H1 (cell line): ENCODE data around the gene HID1. TPM values are rescaled to one million over a fixed set of nuclear protein-coding genes. Genes with fewer than 3 reads are reported as not detected.

Experiments used
- CBX5 ChIP-seq: fragments of 300-800, 300-1000 bp; sonication (generic); IDR thresholded peaks from 2 replicates; pipeline ENCODE4 v1.7.1; 2016; ENCODE audit warnings: antibody characterized with exemption, low read length, low read depth
- CHD7 ChIP-seq: fragments of 300-600 bp; sonication (generic); IDR thresholded peaks from 2 replicates; pipeline ENCODE4 v1.7.1; 2012; ENCODE audit warnings: low read length, moderate library complexity, mild to moderate bottlenecking, inconsistent platforms; ENCODE audit not compliant: insufficient replicate concordance
- CREB1 ChIP-seq: IDR thresholded peaks from 2 replicates; pipeline ENCODE4 v1.6.1; 2012; ENCODE audit warnings: inconsistent platforms
- EP300 ChIP-seq, 2 experiments: IDR thresholded peaks; 1 replicate in 1 of 2; 2 replicates in 1 of 2; pipeline ENCODE4 v1.6.1; 2011 to 2012; ENCODE audit warnings: low read depth in 2 of 2, low read length in 2 of 2, mild to moderate bottlenecking in 2 of 2, borderline replicate concordance in 1 of 2, inconsistent platforms in 1 of 2, moderate library complexity in 1 of 2
- POLR2A ChIP-seq, 2 experiments: IDR thresholded peaks; 1 replicate in 1 of 2; 2 replicates in 1 of 2; pipeline ENCODE4 v1.6.1; 2011; ENCODE audit warnings: low read depth in 2 of 2, low read length in 2 of 2, mild to moderate bottlenecking in 2 of 2; ENCODE audit errors: control extremely low read depth in 1 of 2
- RFX5 ChIP-seq: IDR thresholded peaks from 2 replicates; pipeline ENCODE4 v1.6.1; 2011; ENCODE audit warnings: low read depth, low read length, improper control_type of control experiment, borderline replicate concordance
- SRF ChIP-seq: IDR thresholded peaks from 2 replicates; pipeline ENCODE4 v1.6.1; 2011; ENCODE audit warnings: mild to moderate bottlenecking, low read depth, low read length, moderate library complexity
- SUZ12 ChIP-seq: fragments of 200-600 bp; sonication (generic); IDR thresholded peaks from 2 replicates; pipeline ENCODE4 v1.6.1; 2012; ENCODE audit warnings: mild to moderate bottlenecking, inconsistent platforms, low read length, moderate library complexity, mixed read lengths
- TAF7 ChIP-seq: optimal IDR thresholded peaks from 2 replicates; pipeline ENCODE3; 2011; ENCODE audit warnings: low read depth, mild to moderate bottlenecking, inconsistent platforms, low read length, moderate library complexity, borderline replicate concordance
- TBP ChIP-seq: IDR thresholded peaks from 2 replicates; pipeline ENCODE4 v1.6.1; 2011; ENCODE audit warnings: low read depth, low read length, improper control_type of control experiment
- YY1 ChIP-seq: IDR thresholded peaks from 2 replicates; pipeline ENCODE4 v1.6.1; 2011; ENCODE audit warnings: low read depth, mild to moderate bottlenecking, low read length
- polyA plus RNA-seq, 7 experiments: library from polyadenylated mRNA; depleted of rRNA in 3 of 7; stranded (reverse) in 5 of 7; unstranded in 2 of 7; fragments of >200 nt in 5 of 7; fragments of 200-250 nt in 2 of 7; gene quantifications; 1 replicate in 5 of 7; 2 replicates in 1 of 7; 4 replicates in 1 of 7; pipeline versions ENCODE4 v1.2.1 to v1.2.3, GENCODE V29; 2011 to 2013; ENCODE audit warnings: missing spikeins in 2 of 7, mixed read lengths in 2 of 7
- total RNA-seq: library from RNA; stranded (reverse); fragmentation: NEBNext Ultra II Directional; extraction: Animal tissue kit (Norgen Biotek cat#: 25700); gene quantifications from 2 replicates; pipeline ENCODE4 v1.2.1, GENCODE V29; 2021

HID1 gene
- total and polyA plus RNA-seq, 2 of the 8 experiments (the other 6 are each of a cell fraction or from before 2014, with no cell fraction given): 15.1 to 25.9 TPM

DNA sequence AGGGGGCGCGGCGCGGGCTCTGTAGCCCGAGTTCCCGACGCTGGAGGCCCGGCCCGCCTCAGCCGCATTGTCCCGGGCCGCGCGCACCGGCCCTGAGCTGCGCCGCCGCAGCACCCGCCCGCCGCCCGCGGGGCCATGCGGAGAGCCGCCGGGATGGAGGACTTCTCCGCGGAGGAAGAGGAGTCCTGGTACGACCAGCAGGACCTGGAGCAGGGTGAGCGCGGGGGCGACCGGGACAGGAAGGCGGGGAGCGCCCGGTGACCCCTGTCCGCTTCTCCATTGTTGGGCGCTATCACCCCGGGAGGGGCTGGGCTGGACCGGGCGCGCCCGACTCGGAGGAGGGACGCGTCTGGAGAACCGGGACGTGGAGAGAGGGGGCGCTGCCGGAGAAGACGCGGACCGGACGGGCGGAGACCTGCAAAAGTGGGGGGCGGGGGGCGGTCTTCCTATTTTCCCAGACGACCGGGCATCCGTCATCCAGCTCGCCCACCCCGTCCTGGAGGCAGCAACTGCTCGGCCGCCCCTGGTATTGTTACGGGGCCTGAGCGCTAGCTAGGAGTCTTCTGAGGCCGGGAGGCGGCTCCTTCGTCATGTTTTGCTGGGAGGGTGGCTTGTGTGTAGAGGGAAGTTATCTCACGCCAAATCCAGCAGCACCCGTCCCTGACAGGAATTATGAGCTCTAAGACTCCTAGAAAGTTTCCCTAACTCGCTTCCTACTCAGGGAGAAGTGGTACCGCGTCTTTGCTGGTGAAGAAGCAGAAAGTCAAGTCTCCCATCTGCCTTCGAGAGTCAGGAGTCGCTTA, 15.6 kb upstream of the HID1 start (continued):
- TF ChIP-seq CHD7 (no peak), CREB1 (peak; percentile 48), EP300 (IDR thresholded peaks at IDR 0.05; ENCODE audit: borderline replicate concordance in 1 of 2, low read depth in 2 of 2, low read length in 2 of 2) (no peak), TBP (no peak), TAF7 (no peak), RFX5 (no peak), SUZ12 (no peak), CBX5 (no peak), YY1 (no peak), SRF (no peak), POLR2A (IDR thresholded peaks at IDR 0.05; ENCODE audit: control extremely low read depth in 1 of 2, low read depth in 2 of 2, low read length in 2 of 2) (peak in 1 of 2 experiments; percentile 14; a peak in 1 of 3 replicates)
